ENCODE results near the gene RHBDF2.

RHBDF2 gene

GRCh38 chr17:76500747-76501017, 541 bp downstream of the RHBDF2 start:
- no peak for DNase-seq (ENCODE audit: low spot score)

DNA sequence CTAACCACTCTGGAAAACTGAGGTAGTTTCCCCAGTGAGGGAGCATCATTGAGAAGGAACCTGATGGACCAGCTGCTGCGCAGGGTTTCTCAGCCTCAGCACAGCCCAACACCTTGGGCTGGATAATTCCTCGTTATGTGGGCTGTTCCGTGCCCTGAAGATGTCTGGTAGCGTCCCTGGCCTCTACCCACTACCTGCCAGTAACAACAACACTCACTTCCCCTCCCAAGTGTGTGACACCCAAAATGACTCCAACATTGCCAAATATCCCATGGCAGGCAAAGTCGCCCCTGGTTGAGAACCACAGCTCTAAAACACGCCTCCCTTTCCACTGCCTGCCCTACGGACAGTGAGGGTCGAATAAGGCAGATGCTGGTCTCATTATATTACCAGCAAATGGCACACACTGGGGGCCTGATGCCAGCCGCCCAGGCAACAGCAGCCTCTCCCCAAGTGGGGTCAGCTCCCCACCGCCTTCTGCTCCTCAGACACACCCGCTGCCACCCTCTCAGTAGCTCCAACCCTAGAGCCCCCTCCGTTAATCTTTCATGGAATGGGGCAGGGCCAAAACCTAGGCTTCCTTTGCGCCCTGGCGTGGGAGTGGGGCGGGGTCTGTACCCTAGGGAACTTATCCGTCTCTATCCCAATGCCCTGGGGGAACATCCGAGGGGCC, 1.0 kb downstream of the RHBDF2 start:
- DNase-seq (ENCODE audit: low spot score) = peak; percentile 44

DNA sequence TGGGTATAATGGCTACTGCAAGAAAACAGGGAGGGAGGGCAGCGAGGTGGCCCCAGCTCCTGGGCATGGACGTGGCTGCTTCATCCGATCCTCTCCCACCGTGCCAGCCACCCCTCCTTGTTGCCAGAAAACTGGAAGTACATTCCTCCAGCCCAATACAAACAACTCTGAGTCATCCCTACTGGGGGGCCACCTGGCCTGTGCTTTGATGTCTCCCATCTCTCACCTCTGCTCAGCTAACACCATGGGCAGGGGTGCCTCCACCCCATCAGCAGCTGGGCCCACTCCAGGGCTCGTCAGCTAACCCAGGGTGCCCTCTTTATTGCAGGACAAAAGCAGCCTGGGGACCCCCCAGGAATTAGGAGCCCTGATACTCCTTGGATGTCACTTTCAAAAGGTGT, 2.0 kb downstream of the RHBDF2 start:
- peak; percentile 79 for DNase-seq (ENCODE audit: low spot score)

GRCh38 chr17:76498876-76499251, 2.4 kb downstream of the RHBDF2 start:
- DNase-seq (ENCODE audit: low spot score) = no peak

GRCh38 chr17:76497979-76498875, 3.0 kb downstream of the RHBDF2 start:
- peak; percentile 98 for DNase-seq (ENCODE audit: low spot score)

- no peak for DNase-seq (ENCODE audit: low spot score)
These were observed 3.6 kb downstream of the RHBDF2 start for GRCh38 chr17:76497699-76497978.

DNA sequence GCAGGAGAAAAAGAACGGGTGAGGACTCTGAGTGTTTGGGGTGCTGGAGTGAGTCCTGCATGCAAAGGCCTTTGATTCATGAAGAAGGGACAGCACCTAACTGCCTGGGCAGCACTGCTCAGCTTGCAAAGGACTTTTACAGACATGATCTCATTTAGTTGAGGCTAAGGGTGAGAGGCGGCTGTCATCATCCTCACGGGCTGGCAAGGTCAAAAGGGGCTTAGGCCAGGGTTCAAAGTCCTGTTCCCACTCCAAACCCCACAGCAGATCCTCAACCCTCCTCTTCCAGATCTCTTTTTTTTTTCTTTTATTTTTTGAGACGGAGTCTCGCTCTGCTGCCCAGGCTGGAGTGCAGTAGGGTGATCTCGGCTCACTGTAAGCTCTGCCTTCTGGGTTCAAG, 4.8 kb downstream of the RHBDF2 start:
- DNase-seq (ENCODE audit: low spot score) = peak; percentile 25

DNA sequence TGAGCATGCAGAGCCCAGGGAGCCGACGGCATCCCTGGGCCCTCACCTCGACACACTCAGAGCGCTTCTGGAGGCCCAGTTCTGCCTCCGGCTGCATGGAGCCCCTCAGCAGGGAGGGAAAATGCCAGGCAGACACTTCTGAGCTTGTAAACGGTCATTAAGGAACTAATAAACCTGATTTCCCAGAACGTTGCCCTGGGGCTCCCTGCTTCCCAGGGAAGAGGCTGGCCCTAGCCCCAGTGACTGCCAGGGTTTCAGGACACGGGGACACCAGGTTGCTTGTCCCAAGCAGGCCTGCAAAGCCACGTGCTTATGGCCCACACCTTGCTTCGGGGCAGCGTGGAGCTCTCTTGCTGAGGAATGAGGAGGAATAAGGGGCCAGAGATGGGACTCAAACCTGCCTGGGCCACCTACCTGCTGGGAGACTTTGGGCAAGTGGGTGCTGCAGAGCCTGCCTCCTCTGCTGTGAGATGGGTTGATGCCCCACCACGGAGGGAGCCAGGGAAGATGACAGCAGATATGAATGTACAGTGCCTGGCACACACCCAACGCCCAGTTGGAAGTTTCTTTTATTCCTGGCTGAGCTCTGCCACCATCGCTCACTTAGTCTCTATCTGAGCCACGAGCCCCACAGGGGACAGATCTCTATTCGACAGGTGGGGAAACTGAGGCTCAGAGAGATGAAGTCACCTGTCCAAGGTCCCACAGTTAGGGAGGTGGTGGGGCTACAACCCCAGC, 5.4 kb downstream of the RHBDF2 start:
- no peak for DNase-seq (ENCODE audit: low spot score)

DNA sequence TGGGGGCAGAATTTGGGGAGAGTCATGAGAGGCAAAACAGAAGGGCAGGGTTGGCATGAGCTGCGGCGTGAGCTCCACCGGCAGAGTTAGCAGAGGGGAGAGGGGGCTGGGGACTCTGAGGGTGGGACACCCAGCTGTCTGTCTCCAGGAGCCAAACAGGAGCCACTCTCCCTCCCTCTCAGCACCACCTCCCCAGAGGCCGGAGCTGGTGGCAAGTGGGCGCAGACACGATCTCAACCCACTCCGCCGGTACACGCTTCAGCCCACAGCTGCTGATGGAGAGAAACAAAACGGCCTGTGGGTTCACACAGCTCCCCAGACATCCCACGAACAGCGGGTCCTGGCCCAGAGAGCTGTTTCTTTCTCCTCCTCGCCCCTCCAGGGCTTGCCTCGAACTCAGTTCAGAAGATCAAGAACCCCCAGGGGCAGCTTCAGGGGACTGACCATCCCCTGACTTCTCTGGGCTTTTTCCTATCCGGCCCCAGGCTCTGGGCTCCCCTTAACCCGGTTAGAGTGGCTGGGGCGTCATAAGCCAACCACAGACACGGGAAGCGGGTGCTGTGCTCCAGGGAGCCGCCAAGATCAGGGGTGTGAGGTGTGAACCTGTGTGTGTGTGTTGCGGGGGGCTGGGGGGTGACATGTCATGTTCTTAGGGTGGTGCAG, 7.6 kb downstream of the RHBDF2 start:
- DNase-seq (ENCODE audit: low spot score) = no peak

DNA sequence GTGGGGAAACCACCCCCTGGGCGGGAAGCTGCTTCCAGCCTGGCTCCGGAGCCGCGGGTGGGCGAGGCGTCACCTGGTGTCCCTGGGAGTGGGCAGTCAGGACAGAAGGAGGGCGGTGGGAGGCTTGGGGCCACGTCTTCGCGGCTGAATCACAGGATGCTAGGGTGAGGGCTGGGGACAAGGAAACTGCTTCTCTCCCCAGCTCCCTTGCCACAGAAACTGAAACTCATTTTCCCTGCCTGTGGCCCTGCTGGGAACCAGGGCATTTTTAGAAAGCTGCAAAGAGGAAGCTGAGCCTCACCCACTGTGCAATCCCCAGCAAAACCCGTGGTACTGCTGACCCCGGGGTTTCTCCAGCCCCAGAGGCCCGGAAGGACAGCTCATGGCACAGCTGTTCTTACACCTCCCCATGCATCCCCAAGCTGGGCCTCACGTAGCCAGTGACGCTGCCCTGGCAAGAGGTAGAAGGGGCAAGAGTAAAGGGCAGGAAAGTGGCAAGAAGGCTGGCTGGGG, 8.2 kb downstream of the RHBDF2 start:
- peak; percentile 87 for DNase-seq (ENCODE audit: low spot score)

- peak; percentile 15 for DNase-seq (ENCODE audit: low spot score)
These were observed 8.9 kb downstream of the RHBDF2 start for GRCh38 chr17:76492123-76492988.

DNA sequence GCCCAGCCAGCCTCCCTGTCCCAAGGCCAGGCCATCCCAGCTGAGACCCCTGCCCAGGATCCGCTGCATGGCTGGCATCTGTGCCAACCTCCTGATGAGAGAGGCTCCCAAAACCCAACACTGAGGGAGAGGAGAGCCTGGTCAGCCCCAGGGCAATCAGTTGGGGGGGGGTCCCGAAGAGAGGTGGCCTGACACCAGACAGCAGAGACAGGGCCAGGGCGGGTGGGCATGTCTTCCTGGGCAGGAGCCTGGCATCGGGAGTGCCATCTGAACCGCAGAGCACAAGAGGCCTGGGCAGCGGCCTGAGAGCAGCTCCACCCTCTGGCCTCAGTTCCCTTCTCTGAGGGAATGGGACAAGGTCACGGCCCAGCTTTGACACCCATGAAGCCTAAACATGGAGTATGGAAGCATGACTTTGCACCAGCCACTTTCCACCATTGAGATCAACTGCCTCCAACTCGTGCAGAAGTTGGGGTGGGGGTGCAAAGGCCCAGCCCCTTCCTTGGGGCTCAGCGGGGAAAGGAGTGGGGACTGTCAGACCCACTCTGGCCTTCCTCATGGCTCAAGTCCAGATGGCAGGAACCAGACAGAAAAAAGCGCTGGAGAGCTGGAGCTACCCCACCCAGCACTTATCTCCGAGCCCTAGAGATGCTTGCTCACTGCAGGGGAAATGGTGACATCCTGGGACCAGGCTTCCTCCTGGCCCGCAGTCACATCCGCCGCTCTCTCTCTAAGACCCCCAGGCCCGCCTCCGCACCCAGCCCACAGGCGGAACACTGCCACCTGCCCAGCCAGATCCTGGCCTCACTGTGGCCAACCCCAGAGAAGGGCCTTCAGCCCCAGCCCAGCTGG, 9.7 kb downstream of the RHBDF2 start:
- no peak for DNase-seq (ENCODE audit: low spot score)

DNA sequence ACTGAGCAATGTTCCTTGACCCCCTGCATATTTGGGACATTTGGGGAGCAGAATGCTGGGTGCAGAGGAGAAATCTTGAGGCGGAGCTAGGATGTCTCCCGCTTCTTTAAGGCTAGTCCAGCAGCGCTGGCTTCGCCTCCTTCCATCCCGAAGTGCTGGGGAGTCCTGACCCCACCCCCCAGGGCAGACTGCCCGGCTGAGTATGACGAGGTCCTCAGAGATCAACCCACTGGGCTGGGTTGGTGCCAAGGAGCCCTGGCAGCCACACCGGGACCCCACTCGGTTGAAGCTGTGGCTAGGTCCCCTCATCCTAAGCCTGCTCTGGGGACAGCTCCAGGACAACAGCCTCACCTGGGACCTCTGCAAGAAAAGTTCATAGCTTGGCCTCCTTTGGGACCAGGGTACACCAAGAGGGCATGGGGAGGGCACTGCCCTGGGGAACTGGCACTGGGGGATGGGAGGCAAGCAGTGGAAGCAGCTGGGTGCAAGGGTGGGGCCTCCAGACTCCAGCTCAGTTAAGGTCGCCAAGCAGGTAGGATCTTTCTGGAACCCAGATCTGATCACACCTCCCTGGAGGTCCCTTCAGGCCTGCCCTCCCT, 11.0 kb downstream of the RHBDF2 start:
- DNase-seq (ENCODE audit: low spot score) = no peak

GRCh38 chr17:76487451-76488192, 13.6 kb downstream of the RHBDF2 start:
- DNase-seq (ENCODE audit: low spot score) = no peak

DNA sequence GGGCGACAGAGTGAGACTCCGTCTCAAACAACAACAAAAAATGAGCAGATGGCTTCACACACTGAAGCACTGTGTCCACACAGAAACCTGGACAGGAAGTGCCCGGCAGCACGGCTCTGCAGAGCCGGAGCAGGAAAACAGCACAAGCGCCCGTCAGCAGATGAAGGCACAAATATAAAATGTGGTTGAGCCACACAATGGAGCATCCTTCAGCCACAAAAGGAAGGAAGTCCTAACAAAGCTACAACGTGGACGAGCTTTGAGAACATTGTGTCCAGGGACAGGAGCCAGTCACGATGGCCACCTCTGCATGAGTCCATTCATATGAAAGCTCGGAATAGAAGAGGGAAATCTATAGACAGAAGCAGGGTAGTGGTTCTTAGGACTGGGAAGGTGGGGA, 15.7 kb downstream of the RHBDF2 start:
- peak; percentile 32 for DNase-seq (ENCODE audit: low spot score)

DNA sequence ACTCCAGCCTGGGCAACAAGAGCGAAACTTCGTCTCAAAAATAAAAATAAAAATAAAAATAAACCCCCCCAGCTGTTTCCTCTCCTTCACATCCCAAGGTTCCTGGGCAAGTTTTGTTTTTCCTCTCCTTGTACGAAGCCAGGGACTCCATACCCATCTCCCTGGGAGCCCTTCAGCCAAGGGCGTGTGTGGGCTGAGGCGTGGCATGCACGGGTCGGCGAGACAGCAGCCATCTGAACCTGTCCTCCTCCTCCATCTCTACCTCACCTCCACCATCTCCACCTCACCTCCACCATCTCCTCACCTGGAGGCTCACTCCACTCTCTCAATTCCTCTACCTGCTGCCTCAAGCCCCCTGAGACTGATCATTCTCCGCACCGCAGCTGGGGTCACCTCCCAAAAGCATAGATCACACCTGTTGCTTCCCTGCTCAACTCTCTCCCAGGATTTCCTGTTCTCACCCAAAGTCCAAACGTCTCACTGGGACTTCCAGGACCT, 16.9 kb downstream of the RHBDF2 start:
- DNase-seq (ENCODE audit: low spot score) = no peak

DNA sequence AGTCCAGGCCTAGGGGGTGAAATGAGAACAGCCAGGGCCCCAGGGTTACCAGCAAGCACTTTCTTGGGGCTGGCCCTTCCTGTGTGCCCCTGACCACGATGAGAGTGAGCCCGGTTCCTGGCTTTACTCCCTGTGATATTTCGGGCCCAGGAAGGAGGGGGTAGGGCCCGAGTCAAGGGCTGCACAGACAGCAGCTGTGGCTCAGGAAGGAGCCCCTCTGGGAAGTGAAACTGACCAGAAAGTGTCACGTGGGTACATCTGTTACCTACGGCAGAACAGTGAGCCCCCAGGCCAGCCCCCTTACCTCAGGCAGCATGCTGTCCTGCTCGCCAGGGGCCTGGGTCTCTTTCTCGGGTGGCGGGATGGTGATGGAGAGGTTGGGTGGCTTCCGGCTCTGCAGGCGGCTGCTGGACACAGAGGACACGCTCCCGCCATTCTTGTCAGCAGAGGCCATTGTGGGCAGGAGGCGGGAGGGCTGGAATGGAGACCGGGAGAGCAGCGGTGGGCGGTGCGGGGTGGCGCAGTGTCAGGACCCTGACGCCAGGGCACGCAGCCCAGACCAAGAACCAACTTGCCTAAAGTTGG, 20.1 kb downstream of the RHBDF2 start:
- no peak for DNase-seq (ENCODE audit: low spot score)

- no peak for DNase-seq (ENCODE audit: low spot score)
These were observed 20.6 kb downstream of the RHBDF2 start for GRCh38 chr17:76480632-76481031.

DNA sequence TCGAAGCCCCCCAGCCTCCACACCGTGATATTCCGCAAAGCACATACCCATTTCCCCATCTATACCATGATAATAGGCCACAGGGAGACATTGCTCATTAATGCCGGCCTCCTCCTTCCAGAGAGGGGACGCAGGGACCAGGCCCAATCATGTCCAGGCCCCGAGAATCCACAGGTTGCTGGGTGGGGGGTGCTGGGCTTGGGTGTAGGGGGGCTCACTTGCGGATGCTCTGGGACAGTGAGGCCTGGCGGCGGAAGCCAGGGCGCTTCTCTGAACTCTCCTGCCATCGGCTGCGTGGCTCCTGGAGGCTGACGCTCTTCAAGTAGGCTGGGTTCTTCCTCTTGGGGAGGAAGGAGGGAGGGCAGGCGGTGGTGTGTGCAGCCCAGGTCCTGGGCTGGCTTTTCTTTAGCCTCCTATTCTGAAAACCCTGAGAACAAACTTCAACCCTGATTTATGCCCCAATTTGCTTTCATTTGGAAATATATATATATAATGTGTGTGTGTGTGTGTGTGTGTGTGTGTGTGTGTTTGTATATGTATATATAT, 21.6 kb downstream of the RHBDF2 start:
- no peak for DNase-seq (ENCODE audit: low spot score)
